Measurements from ENCODE around the gene CEP83.

Gene CEP83

GRCh38 chr12:94265966-94266745 is 193.5 kb downstream of the CEP83 start:
- Histone ChIP-seq H3K36me3 (ENCODE audit: insufficient read depth, low read length) (no peaks in the 10 kb centered on the region), H3K9me3 (ENCODE audit: insufficient read depth, low read length, severe bottlenecking) (no peaks in the 10 kb centered on the region), H3K27ac (ENCODE audit: low read length) (no peak overlapping the region), H3K79me2 (ENCODE audit: insufficient read depth, low read length) (no peaks in the 10 kb centered on the region), H3K4me2 (ENCODE audit: insufficient read depth, low read length) (no peak overlapping the region), H3K4me3 (ENCODE audit: low read depth in 1 of 2, low read length in 2 of 2) (no peak overlapping the region), H3K27me3 (ENCODE audit: insufficient read depth, low read length, poor library complexity) (no peaks in the 10 kb centered on the region), H3K9ac (ENCODE audit: low read depth, low read length) (no peak overlapping the region), H2AFZ (ENCODE audit: low read depth, low read length) (no peak overlapping the region), H3K4me1 (ENCODE audit: insufficient read depth, low read length) (peaks cover 28% of the 10 kb centered on the region), H4K20me1 (ENCODE audit: insufficient read depth, low read length) (no peaks in the 10 kb centered on the region)
- TF ChIP-seq EZH2 (IDR thresholded peaks at IDR 0.05; ENCODE audit: borderline replicate concordance, low read depth, low read length, severe bottlenecking), result no peak
- TF ChIP-seq, protein P1, sequence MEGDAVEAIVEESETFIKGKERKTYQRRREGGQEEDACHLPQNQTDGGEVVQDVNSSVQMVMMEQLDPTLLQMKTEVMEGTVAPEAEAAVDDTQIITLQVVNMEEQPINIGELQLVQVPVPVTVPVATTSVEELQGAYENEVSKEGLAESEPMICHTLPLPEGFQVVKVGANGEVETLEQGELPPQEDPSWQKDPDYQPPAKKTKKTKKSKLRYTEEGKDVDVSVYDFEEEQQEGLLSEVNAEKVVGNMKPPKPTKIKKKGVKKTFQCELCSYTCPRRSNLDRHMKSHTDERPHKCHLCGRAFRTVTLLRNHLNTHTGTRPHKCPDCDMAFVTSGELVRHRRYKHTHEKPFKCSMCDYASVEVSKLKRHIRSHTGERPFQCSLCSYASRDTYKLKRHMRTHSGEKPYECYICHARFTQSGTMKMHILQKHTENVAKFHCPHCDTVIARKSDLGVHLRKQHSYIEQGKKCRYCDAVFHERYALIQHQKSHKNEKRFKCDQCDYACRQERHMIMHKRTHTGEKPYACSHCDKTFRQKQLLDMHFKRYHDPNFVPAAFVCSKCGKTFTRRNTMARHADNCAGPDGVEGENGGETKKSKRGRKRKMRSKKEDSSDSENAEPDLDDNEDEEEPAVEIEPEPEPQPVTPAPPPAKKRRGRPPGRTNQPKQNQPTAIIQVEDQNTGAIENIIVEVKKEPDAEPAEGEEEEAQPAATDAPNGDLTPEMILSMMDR (IDR thresholded peaks at IDR 0.05; ENCODE audit: borderline replicate concordance, extremely low read depth, low read length, poor library complexity, severe bottlenecking), result no peak
- ATAC-seq (ENCODE audit: insufficient read depth, low read depth) (no peak), DNase-seq (no peak)

DNA sequence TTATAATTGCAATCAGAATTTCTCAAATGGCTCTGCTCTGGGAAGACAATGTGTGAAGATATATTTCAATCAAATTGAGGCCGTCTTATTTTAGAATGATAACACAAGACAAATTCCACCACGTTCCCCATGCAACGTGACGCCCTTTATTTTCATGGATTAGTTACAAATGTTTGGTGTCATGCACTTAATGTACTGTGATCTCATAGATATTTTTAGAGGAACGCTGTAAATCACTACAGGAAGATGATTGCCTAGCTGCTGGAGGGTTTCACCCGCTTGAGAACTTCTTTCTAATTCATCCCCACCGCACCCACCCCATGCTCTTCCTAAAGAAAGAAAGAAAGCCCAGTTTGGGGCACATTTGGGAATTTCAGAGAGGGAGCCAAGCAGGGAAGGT is 194.1 kb downstream of the CEP83 start:
- no peaks in the 10 kb centered on the region for H4K20me1 ChIP-seq (ENCODE audit: insufficient read depth, low read length)
- no peak overlapping the region for H3K4me2 ChIP-seq (ENCODE audit: insufficient read depth, low read length)
- H3K9ac ChIP-seq (ENCODE audit: low read depth, low read length), result no peak overlapping the region
- H3K27ac ChIP-seq (ENCODE audit: low read length), result no peak overlapping the region
- H2AFZ ChIP-seq (ENCODE audit: low read depth, low read length), result no peak overlapping the region
- H3K27me3 ChIP-seq (ENCODE audit: insufficient read depth, low read length, poor library complexity), result no peaks in the 10 kb centered on the region
- TF ChIP-seq, protein P1 (IDR thresholded peaks at IDR 0.05; ENCODE audit: borderline replicate concordance, extremely low read depth, low read length, poor library complexity, severe bottlenecking), result no peak
- TF ChIP-seq EZH2 (IDR thresholded peaks at IDR 0.05; ENCODE audit: borderline replicate concordance, low read depth, low read length, severe bottlenecking), result no peak
- H3K9me3 ChIP-seq (ENCODE audit: insufficient read depth, low read length, severe bottlenecking), result no peaks in the 10 kb centered on the region
- no peak for ATAC-seq (ENCODE audit: insufficient read depth, low read depth)
- no peak for DNase-seq
- no peaks in the 10 kb centered on the region for H3K79me2 ChIP-seq (ENCODE audit: insufficient read depth, low read length)
- H3K36me3 ChIP-seq (ENCODE audit: insufficient read depth, low read length), result no peaks in the 10 kb centered on the region
- peaks cover 28% of the 10 kb centered on the region for H3K4me1 ChIP-seq (ENCODE audit: insufficient read depth, low read length)
- no peak overlapping the region for H3K4me3 ChIP-seq (ENCODE audit: low read depth in 1 of 2, low read length in 2 of 2)

- DNase-seq (no peak), ATAC-seq (ENCODE audit: insufficient read depth, low read depth) (no peak)
- TF ChIP-seq, protein P1 (IDR thresholded peaks at IDR 0.05; ENCODE audit: borderline replicate concordance, extremely low read depth, low read length, poor library complexity, severe bottlenecking), result no peak
- TF ChIP-seq EZH2 (IDR thresholded peaks at IDR 0.05; ENCODE audit: borderline replicate concordance, low read depth, low read length, severe bottlenecking), result no peak
- H3K27me3 ChIP-seq (ENCODE audit: insufficient read depth, low read length, poor library complexity), result no peaks in the 10 kb centered on the region
- H3K27ac ChIP-seq (ENCODE audit: low read length), result no peak overlapping the region
- H3K4me1 ChIP-seq (ENCODE audit: insufficient read depth, low read length), result peaks cover 28% of the 10 kb centered on the region
- H4K20me1 ChIP-seq (ENCODE audit: insufficient read depth, low read length), result no peaks in the 10 kb centered on the region
- H3K4me3 ChIP-seq (ENCODE audit: low read depth in 1 of 2, low read length in 2 of 2), result no peak overlapping the region
- H3K9me3 ChIP-seq (ENCODE audit: insufficient read depth, low read length, severe bottlenecking), result no peaks in the 10 kb centered on the region
- H3K79me2 ChIP-seq (ENCODE audit: insufficient read depth, low read length), result no peaks in the 10 kb centered on the region
- no peaks in the 10 kb centered on the region for H3K36me3 ChIP-seq (ENCODE audit: insufficient read depth, low read length)
- H3K9ac ChIP-seq (ENCODE audit: low read depth, low read length), result no peak overlapping the region
- no peak overlapping the region for H2AFZ ChIP-seq (ENCODE audit: low read depth, low read length)
- no peak overlapping the region for H3K4me2 ChIP-seq (ENCODE audit: insufficient read depth, low read length)
These were observed 194.8 kb downstream of the CEP83 start for GRCh38 chr12:94264736-94265485.

Measured in DND-41 (cell line).